ENCODE measurements around the gene SLC40A1.

SLC40A1 gene

DNA sequence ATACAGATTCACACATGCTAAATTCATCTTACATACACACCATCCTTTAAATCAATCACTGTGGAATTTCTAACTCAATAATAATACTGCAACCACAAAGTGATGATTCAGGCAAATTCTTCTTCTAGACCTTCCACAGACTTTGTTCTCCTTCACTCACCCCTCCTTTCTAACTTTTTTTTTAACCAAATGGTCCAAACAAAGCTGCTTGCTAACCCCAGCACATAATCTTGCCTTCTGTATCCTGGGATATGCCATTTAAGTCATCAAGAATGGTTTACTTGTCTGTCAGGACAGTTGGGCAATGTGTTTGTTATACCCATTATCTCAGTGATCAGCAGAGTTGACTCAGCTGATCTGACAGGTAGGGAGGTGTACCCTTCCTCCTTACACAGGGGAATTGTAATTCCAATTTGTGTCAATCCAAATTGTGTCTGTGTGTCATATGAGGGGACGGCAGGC is 10.0 kb downstream of the SLC40A1 start:
- no peak for DNase-seq (ENCODE audit: low read depth in 1 of 2, low spot score in 1 of 2)

- DNase-seq (ENCODE audit: low read depth in 1 of 2, low spot score in 1 of 2), result no peak
These were observed 11.2 kb downstream of the SLC40A1 start for GRCh38 chr2:189569295-189569910.

DNA sequence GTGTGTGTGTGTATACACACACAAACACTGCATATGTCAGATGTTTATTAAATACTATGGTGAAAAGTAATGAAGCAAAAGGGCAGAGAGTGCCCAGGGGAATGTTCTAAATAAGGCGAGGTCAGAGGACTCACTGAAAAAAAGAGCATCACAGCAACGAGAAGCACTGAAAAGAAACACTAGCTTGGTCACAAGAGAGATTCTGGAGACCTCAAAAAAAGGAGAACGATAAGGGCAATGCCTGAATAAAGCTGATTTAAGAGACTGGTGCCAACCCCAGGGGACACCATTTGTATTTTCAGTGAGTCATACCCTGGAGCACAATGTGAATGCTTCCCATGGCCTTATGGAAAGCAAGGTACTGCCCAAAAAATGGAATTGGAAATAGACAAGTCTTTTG is 14.5 kb downstream of the SLC40A1 start:
- no peak for DNase-seq (ENCODE audit: low read depth in 1 of 2, low spot score in 1 of 2)

DNA sequence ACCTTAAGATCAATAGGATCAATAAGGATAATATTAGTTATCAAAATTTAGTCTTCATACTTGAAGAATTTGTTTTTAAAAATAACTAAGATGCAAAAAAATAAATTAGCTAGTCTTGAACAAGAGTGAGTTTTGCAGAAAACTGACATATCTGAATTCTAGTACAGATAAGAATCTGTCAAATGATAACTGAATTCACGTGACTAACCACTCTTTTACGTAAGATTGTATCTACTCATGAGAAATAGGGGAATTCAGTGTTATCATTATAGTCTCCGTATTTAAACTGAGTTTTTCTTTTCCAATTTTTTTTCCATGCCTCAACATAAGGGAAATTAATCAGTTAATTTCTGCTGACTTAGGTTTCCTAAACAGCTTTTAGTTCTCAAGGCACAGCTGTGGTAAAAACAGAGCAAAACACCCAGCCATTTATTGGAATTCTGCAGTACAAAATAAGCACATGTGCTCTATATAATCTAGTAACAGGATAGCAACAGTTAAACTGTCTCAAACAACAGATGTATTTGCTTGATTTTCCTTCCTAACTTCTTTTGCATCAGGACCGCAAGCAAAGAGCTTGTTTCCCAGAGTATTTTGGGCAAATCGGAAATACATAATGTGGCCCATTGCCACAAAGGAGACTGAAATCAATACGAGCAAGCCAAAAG is 19.1 kb downstream of the SLC40A1 start:
- DNase-seq (ENCODE audit: low read depth in 1 of 2, low spot score in 1 of 2), result no peak

- no peak for DNase-seq (ENCODE audit: low read depth in 1 of 2, low spot score in 1 of 2)
These were observed 20.4 kb downstream of the SLC40A1 start for GRCh38 chr2:189560273-189560586.

DNA sequence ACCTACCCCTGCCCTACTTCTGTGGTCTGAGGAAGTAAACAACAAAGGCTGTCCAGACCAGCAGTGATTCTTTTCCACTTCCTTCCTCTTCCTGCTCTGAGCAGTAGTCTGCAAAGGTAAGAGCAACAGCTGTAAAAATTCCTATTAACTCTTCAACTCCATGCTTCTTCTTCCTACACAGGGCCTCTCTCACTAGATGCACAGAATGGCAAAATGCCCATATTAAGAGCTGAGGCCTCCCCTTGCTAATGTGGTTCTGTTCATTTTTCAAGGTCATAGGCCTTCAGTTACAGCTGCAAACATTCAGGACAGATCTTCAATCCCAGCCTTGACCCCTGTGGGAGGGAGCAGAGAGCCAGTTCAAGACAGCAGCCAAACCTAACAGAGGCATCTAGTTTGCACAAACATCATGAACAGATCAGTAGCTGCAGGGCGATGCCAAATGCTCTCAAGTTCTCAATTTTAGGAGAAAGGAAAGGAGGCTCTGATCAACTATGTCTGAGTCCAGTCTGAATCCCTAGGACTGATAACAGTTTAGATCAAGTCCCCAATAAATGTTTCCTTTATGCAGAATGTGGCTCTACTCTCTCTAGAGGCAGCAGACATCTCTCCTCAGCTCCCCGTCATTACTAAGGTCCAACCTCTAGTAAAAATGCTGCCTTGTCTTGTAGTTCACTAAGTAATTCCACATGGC is 20.9 kb downstream of the SLC40A1 start:
- DNase-seq (ENCODE audit: low read depth in 1 of 2, low spot score in 1 of 2), result no peak

GRCh38 chr2:189558516-189559272 is 21.9 kb downstream of the SLC40A1 start:
- DNase-seq (ENCODE audit: low read depth in 1 of 2, low spot score in 1 of 2), result no peak

- no peak for DNase-seq (ENCODE audit: low read depth in 1 of 2, low spot score in 1 of 2)
These were observed 23.2 kb downstream of the SLC40A1 start for GRCh38 chr2:189557373-189557772.

GRCh38 chr2:189556526-189556925 is 24.1 kb downstream of the SLC40A1 start:
- no peak for DNase-seq (ENCODE audit: low read depth in 1 of 2, low spot score in 1 of 2)

DNA sequence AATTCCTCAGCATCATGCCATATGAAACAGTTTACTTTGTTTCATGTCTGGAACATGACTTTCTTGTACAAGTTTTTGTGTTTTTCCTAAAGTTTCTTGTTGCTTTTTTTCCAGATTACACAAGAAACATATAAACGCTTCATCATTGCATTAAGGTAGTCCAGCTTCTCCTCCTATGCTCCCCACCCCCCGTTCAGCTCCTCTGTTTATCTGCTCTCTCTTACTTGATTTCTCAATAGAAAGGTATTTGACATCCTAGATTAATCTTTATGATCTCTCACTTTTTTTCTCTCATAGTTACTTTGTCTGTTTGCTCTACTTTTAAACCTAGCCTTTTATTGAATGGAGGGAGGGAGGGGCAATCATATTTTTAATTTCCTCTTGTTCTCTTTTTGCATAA is 25.4 kb downstream of the SLC40A1 start:
- no peak for DNase-seq (ENCODE audit: low read depth in 1 of 2, low spot score in 1 of 2)

DNA sequence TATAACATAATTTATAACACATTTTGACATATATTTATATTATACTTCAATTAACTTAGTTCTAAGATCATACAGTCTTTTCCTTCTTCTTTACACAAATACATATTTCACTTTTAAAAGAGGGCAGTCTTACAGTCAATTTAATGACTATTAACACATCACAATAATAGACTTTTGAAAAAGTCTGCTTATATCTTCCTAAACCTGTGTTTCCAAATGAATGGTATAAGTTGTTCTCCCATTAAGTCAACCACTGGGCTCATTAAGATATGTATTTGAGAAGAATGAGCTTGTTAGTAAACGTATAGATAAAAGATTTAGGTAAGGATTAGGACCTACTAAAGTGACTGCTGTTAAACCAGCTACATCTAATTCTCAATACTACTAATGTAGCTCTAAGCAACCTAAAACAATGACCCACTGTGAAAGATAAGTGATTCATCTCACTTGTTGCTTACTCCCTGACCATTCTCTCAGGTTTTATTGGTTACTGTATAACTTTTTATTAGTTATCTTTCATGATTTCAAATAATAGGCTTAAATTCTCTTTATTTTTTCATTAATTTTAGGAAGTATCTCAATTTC is 27.0 kb downstream of the SLC40A1 start:
- DNase-seq (ENCODE audit: low read depth in 1 of 2, low spot score in 1 of 2), result no peak

GRCh38 chr2:189552991-189553404 is 27.6 kb downstream of the SLC40A1 start:
- no peak for DNase-seq (ENCODE audit: low read depth in 1 of 2, low spot score in 1 of 2)

DNA sequence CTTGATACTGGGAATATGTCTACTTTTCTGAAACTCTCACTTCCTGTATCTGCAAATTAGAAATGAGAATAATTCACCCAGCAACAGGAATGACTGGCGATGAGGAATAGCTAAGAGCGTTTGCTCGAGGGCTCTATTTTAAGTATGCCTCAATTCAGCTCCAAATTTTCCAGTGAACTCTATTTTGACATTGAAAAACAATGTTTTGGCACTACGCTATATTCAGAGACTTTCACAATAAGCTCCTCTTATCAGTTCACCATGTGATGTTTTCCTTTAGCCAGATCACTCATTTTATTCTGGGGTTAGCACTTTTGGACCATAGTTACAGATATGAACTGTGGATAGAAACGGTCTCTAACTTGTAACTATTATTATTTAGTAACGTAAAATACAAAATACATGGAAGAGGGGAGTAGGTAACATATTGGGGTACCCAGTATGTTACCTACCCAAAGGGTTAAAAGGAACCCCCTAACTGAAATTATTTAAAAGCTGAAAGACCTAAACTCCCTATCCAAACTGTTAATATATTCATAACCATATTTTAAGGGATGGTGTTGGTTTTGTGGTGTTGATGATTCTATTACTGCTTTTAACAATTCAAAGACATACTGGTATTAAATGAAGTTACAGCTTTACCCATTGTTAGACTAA is 28.1 kb downstream of the SLC40A1 start:
- no peak for DNase-seq (ENCODE audit: low read depth in 1 of 2, low spot score in 1 of 2)

DNA sequence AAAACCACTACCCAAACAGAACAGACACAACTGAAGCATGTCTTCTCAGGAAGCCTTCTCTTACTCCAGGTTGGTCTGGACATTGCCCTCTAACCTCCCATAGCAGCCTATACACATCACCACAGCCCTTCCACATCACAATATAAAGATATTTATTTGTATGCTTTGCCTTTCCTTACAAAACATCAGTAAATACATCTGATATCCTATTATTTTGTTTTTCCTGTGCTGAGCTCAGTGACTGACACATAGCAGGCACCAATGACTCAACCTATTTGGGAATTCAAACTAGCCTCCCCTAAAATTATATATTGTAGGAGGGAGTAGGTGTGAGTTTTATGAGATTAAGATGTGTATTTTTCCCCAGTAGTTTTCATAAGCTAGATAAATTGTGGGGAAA is 28.8 kb downstream of the SLC40A1 start:
- no peak for DNase-seq (ENCODE audit: low read depth in 1 of 2, low spot score in 1 of 2)

DNA sequence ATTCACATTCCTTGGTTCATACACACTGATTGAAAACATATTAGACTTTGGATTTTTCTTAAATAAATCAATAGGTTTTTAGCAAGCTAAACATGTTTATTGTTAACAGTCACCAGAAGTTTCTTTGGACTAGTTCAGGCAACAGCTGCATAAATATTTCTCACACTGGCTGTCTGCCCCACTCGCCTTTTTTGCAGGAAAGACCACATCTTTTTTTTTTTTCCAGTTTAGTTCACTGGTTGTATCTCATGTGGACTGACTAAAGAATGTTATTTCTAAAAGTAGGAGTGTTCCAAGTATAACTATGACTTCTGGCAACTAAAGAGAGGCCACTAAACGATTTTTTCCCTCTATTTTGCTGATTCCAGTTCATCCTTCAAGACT is 31.1 kb downstream of the SLC40A1 start:
- DNase-seq (ENCODE audit: low read depth in 1 of 2, low spot score in 1 of 2), result no peak

DNA sequence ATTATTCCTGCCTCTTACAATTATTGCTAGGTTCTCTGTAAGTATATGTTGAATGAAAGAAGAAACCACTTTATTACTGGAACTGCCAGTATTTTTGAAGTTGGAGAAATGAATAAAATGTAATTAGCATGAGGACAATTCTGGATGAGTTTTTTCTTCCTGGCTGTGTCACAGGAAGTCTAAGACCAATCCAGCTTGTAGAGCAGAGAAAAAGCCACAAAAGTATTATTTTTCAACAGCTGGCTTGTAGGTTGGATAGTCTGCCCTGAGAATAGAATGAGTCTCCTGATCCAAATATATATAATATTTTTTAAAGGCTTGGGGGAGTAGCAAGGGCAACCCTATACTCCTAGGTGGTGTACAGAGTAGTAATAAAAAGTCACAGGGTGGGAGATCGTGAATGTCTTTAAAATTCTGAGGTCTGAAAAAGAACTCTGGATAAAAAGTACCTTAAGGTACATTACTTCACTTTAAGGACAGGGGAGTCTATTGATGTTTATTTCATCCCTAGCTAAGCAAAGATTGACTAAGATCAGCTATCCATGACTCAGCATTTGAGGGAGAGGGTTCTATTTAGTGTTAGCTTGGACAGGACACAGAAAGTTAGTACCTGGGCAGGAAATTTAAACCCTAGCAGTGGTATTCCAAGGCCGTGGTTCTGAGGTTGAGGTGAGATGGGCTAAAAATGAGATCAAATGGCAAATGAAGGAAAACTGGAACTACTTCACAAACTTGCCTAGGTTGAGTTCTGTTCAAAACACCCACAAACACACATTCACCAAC is 31.7 kb downstream of the SLC40A1 start:
- no peak for DNase-seq (ENCODE audit: low read depth in 1 of 2, low spot score in 1 of 2)

- DNase-seq (ENCODE audit: low read depth in 1 of 2, low spot score in 1 of 2), result no peak
These were observed 35.2 kb downstream of the SLC40A1 start for GRCh38 chr2:189545418-189545817.

DNA sequence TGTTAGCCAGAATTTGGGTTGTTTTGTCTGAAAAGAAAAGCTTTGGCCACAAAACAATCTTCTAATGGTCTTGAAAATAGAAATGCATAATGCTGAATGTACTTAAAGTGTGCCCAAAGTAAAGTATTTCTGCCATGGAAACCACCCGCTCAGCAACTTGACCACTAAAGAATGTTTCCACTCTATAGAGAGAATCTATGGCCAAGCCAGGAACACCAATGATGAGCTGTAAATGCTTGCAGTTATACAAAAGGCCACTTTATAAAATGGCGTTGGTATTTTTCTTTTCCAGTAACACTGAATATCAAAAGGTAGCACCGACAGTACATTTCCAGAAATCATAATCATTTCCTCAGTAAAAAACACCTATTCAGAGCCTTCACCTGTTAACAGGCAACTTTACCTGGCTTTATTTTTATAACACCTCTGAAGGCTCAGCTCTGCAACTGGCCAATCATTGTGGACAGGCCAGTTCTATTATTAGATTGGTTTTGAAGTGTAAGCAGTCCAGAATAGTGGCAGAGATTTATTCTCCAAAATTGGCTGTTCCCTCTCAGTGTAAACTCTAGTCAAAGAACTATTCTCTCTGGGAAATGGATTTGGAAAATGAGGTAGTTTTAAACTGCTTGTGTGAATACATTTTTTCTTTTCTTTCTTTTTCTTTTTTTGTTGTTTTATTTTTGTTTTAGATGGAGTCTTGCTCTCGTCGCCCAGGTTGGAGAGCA is 36.1 kb downstream of the SLC40A1 start:
- DNase-seq (ENCODE audit: low read depth in 1 of 2, low spot score in 1 of 2), result no peak

GRCh38 chr2:189543367-189543766 is 37.2 kb downstream of the SLC40A1 start:
- DNase-seq (ENCODE audit: low read depth in 1 of 2, low spot score in 1 of 2), result no peak
